ENCODE measurements around the gene HMGB3. TPM values are rescaled to one million over a fixed set of nuclear protein-coding genes. Genes with fewer than 3 reads are reported as not detected.

HMGB3 gene
- 8.2 and 12.9 TPM in 2 replicates for total RNA-seq

GRCh38 chrX:150982788-150983520 is at the start of gene HMGB3:
TSS of gene HMGB3 (plus strand) at chrX:150983335. CDS start at chrX:150985600, 2,265 bp downstream.

Small RNA genes lying within 50 kb of the gene (small RNA-seq; reads per million reads assigned to genes)
- gene RNA5SP525 (not detected), gene RNU6-383P (not detected), gene RPL12P50 (not detected)

Other genes with a start within 250 kb of the HMGB3 start
- gene CD99L2, start 84.7 kb upstream of the HMGB3 start, total RNA-seq: 12.6 and 23.7 TPM in 2 replicates
- gene GPR50, start 193.2 kb downstream of the HMGB3 start, total RNA-seq: not detected in 2 replicates